ENCODE measurements around the gene FAM107A. TPM values are rescaled to one million over a fixed set of nuclear protein-coding genes. Genes with fewer than 3 reads are reported as not detected.

The FAM107A gene
- total RNA-seq, 4 donors from 2014 or later = 11.0 to 93.3 (median 24.3) TPM

DNA sequence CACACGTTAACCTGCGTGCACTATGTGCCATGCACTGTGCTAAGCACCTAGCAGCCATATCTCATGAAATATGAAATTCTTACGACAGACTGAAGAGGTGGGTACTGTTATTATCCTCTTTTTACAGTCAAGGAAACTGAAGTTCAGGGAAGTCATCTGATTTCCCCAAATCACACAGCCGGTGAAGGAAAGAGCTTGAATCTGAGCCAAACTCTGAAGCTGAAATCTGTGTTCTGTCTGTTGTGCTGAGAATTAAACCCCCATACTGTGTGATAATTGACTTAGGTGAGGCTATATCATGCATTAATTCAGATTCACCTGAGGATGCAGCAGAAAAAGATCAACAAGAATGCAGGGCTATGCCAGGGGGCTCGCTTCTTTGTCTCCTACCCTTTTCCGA lies 475 bp downstream of the FAM107A start:
- H3K4me3 ChIP-seq = peak overlapping the region; percentile 14 to 43 (median 36)
- no peaks in the 10 kb centered on the region for H3K36me3 ChIP-seq
- H3K27ac ChIP-seq = peak overlapping the region; percentile 51 to 78 (median 70)
- H3K27me3 ChIP-seq = no peaks in the 10 kb centered on the region
- TF ChIP-seq, protein P1, sequence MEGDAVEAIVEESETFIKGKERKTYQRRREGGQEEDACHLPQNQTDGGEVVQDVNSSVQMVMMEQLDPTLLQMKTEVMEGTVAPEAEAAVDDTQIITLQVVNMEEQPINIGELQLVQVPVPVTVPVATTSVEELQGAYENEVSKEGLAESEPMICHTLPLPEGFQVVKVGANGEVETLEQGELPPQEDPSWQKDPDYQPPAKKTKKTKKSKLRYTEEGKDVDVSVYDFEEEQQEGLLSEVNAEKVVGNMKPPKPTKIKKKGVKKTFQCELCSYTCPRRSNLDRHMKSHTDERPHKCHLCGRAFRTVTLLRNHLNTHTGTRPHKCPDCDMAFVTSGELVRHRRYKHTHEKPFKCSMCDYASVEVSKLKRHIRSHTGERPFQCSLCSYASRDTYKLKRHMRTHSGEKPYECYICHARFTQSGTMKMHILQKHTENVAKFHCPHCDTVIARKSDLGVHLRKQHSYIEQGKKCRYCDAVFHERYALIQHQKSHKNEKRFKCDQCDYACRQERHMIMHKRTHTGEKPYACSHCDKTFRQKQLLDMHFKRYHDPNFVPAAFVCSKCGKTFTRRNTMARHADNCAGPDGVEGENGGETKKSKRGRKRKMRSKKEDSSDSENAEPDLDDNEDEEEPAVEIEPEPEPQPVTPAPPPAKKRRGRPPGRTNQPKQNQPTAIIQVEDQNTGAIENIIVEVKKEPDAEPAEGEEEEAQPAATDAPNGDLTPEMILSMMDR (IDR thresholded peaks at IDR 0.05) = no peak
- no peak for TF ChIP-seq POLR2A (IDR thresholded peaks at IDR 0.05)
- DNase-seq = no peak
- peaks cover 0 to 6% (median 0%) of the 10 kb centered on the region in 4 donors for H3K4me1 ChIP-seq
- H3K9me3 ChIP-seq = no peaks in the 10 kb centered on the region

DNA sequence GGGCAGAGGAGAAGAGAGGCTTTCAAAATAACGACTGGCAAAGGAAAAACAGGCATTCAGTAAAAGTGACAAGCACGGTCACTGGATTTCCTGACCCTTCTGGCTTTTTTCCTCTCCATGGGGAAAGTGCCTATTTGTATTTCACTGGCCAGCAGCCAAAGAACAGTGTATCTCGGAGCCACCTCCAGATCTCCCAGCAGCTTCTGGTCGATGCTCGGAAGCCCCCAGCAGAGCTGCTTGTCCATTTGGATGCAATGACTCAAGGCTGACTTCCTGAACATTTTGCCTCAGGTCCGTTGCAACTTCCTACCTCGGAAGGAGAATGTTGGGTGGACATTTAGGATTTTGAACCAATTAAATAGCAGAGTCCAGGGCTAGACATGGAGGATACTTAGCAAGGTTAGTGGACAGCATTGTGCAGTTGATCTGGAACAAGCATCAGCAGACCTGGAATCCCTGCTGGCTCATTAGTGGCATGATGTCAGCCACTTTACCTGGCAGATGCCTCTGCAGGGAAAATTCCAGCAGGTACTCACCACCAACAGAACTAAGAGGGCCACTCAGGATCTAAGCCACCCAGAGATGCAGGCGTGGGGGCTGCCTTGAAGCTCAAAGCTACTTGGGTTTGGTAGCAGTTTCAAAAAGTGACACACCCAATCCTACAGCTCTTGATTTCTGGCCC lies 1.1 kb downstream of the FAM107A start:
- H3K27ac ChIP-seq = peak overlapping the region; percentile 51 to 78 (median 70)
- peaks cover 0 to 6% (median 0%) of the 10 kb centered on the region in 4 donors for H3K4me1 ChIP-seq
- DNase-seq = no peak
- no peaks in the 10 kb centered on the region for H3K9me3 ChIP-seq
- peak overlapping the region; percentile 14 to 43 (median 22) for H3K4me3 ChIP-seq
- H3K27me3 ChIP-seq = no peaks in the 10 kb centered on the region
- H3K36me3 ChIP-seq = no peaks in the 10 kb centered on the region
- TF ChIP-seq, protein P1 (IDR thresholded peaks at IDR 0.05) = no peak
- no peak for TF ChIP-seq POLR2A (IDR thresholded peaks at IDR 0.05)

DNA sequence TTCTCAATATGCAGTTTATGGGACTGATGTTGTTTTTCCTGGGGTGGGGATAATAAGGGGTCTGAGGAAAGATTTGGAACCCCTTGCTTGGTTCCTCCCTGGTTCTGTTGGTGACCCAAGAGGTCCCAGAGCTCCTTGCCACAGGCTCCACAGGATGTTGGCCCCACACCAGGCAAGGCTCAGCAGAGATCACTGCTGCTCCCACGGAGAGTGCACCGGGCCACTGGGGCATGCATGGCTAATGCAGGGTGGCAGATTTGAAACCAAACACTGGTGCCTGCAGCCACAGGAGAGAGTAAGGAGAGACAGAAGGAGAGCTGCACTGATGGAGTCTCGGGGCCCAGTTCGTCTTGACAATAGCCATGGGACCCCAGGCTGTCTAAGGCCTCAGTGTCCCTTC lies 2.5 kb downstream of the FAM107A start:
- H3K9me3 ChIP-seq = no peaks in the 10 kb centered on the region
- peak overlapping the region in 1 of 4 donors; percentile 51 for H3K27ac ChIP-seq
- peaks cover 0 to 6% (median 0%) of the 10 kb centered on the region in 4 donors for H3K4me1 ChIP-seq
- H3K27me3 ChIP-seq = no peaks in the 10 kb centered on the region
- no peak for TF ChIP-seq POLR2A (IDR thresholded peaks at IDR 0.05)
- TF ChIP-seq, protein P1 (IDR thresholded peaks at IDR 0.05) = no peak
- no peaks in the 10 kb centered on the region for H3K36me3 ChIP-seq
- no peak for DNase-seq
- H3K4me3 ChIP-seq = no peak overlapping the region

DNA sequence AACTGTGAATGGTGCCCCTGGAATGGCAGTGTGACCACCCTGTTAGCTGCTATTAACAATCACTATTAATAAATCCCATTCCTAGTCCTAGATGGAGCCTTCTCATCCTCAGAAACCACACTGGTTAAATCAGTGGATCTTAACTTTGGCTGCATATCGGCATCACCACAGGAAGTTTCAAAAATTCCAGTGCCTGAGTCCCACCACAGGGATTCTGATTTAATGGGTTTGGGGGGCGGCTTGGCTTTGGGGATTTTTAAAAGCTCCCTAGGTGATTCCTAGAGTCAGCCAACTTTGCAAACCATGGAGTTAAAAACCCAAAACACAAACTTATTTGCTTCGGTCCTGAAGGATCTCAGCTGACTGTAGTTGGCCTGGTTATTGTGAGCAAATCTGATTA lies 3.1 kb downstream of the FAM107A start:
- peak overlapping the region in 1 of 4 donors; percentile 17 for H3K27ac ChIP-seq
- H3K4me1 ChIP-seq = peaks cover 0 to 10% (median 0%) of the 10 kb centered on the region in 4 donors
- no peaks in the 10 kb centered on the region for H3K9me3 ChIP-seq
- H3K27me3 ChIP-seq = no peaks in the 10 kb centered on the region
- TF ChIP-seq POLR2A (IDR thresholded peaks at IDR 0.05) = no peak
- TF ChIP-seq, protein P1 (IDR thresholded peaks at IDR 0.05) = no peak
- DNase-seq = no peak
- H3K4me3 ChIP-seq = no peak overlapping the region
- no peaks in the 10 kb centered on the region for H3K36me3 ChIP-seq

DNA sequence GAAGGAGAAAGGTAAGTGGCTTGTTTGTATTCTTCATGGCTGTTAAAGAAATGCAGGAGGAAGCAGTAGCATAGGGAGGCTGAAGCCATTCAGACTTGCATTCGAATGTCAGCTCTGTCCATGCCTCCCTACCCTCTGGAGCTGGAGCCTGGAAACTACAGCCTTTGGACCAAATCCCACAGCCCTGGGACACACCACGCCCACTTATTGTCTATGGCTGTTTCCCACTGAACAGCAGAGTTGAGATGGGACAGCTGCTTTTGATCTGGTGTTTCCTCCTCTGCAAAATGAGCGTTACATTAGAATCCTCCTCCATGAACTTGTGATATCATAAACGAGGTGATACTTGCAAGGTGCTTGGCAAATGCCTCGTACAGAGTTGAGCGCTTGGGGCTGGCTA lies 3.6 kb downstream of the FAM107A start:
- TF ChIP-seq, protein P1 (IDR thresholded peaks at IDR 0.05) = no peak
- TF ChIP-seq POLR2A (IDR thresholded peaks at IDR 0.05) = no peak
- no peak overlapping the region for H3K4me3 ChIP-seq

More for the DNA sequence above, 3.6 kb downstream of the FAM107A start:
- Histone ChIP-seq H3K4me1 (peaks cover 0 to 14% (median 0%) of the 10 kb centered on the region in 4 donors), H3K9me3 (no peaks in the 10 kb centered on the region), H3K27ac (no peak overlapping the region), H3K27me3 (no peaks in the 10 kb centered on the region), H3K36me3 (no peaks in the 10 kb centered on the region)
- no peak for DNase-seq
